SH-SY5Y (cell line): ENCODE measurements around the gene MICAL2.

Experiments used
- GATA2 ChIP-seq: IDR thresholded peaks from 2 replicates; pipeline ENCODE4 v1.6.1; 2011; ENCODE audit warnings: mild to moderate bottlenecking, low read depth, low read length
- GATA3 ChIP-seq: IDR thresholded peaks from 2 replicates; pipeline ENCODE4 v1.6.1; 2011; ENCODE audit warnings: low read depth, mild to moderate bottlenecking, low read length, moderate library complexity

DNA sequence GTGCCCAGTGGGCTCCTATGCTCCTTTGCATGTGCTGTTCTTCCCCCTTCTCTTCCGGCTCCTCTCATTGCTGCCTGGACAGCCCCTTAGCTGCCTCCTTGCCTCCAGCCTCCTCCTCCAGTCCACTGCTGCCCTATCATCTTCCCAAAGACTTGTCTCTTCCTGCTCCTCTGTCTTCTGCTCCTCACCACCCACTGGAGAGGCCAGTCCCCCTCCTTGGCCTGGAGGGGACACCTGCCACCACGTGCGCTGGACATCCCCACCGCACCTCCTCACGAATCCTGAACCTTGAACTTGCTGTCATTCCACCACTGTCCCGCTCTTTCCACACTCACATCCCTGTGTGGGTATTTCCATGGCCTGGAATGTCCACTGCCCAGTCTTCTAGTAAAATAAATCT is 49.8 kb downstream of the MICAL2 start:
- TF ChIP-seq GATA3 (no peak), GATA2 (no peak)
